Bronchial epithelial cell (primary cell): Measurements from ENCODE around the gene TTI1. TPM values are rescaled to one million over a fixed set of nuclear protein-coding genes. Genes with fewer than 3 reads are reported as not detected.

Experiments
- DNase-seq: peaks from one replicate; pipeline ENCODE4 v3.0.0-alpha.2; 2010; ENCODE audit warnings: low read depth
- FAIRE-seq: peaks from 2 replicates; lab custom pipeline; 2011; peaks lifted over from hg19 to GRCh38; lab: Jason Lieb, UNC
- H3K27me3 ChIP-seq: 2 replicates; pipeline ENCODE4 v1.5.1; 2011; ENCODE audit warnings: low read length; ENCODE audit not compliant: control insufficient read depth, insufficient read depth
- H3K36me3 ChIP-seq: 2 replicates; pipeline ENCODE4 v1.5.1; 2011; ENCODE audit warnings: low read length; ENCODE audit not compliant: control insufficient read depth, insufficient read depth
- H3K4me3 ChIP-seq: 2 replicates; pipeline ENCODE4 v1.5.1; 2011; ENCODE audit warnings: mild to moderate bottlenecking, low read depth, low read length, control low read depth
- total RNA-seq: library from RNA; depleted of rRNA; stranded (reverse); fragments of >200 nt; gene quantifications from 2 replicates; pipeline ENCODE4 v1.2.1, GENCODE V29; 2014
- TF ChIP-seq, protein P1 (sequence below): IDR thresholded peaks from 2 replicates; pipeline ENCODE4 v1.5.1; 2011; ENCODE audit warnings: mild to moderate bottlenecking, moderate library complexity, low read length, control low read depth, inconsistent platforms; ENCODE audit not compliant: insufficient read depth, severe bottlenecking

The TTI1 gene
- total RNA-seq, 1 donor from 2014 or later = 14.7 TPM

DNA sequence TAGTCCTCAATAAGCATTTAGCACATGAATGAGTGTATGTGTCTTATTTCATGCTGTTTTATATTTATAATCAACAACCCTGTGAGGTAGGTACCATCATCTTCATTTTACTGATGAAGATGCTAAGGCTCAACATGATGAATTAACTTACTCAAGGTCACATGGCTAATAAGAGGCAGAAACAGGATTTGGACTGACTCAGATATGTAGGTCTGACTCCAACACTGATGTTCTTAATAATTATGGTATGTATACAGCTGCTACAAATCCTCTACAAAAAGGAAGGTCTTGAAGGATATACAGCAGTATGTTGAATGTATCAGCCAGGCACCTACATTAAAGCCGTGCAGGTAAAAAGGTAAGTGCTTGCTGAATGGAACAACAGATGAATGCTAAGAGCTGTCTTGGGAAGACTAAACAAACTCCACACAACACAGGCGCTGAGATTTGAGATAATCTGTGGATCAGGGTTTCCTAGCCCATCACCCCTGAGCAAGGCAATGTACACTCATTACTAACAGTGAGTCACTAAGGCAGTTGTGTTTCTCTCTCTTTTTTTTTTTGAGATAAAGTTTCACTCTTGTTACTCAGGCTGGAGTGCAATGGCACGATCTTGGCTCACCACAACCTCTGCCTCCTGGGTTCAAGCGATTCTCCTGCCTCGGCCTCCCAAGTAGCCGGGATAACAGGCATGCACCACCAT lies 31.9 kb downstream of the TTI1 start:
- TF ChIP-seq, protein P1, sequence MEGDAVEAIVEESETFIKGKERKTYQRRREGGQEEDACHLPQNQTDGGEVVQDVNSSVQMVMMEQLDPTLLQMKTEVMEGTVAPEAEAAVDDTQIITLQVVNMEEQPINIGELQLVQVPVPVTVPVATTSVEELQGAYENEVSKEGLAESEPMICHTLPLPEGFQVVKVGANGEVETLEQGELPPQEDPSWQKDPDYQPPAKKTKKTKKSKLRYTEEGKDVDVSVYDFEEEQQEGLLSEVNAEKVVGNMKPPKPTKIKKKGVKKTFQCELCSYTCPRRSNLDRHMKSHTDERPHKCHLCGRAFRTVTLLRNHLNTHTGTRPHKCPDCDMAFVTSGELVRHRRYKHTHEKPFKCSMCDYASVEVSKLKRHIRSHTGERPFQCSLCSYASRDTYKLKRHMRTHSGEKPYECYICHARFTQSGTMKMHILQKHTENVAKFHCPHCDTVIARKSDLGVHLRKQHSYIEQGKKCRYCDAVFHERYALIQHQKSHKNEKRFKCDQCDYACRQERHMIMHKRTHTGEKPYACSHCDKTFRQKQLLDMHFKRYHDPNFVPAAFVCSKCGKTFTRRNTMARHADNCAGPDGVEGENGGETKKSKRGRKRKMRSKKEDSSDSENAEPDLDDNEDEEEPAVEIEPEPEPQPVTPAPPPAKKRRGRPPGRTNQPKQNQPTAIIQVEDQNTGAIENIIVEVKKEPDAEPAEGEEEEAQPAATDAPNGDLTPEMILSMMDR = no peak
- Histone ChIP-seq H3K36me3 (peaks cover 13% of the 10 kb centered on the region), H3K4me3 (no peak overlapping the region), H3K27me3 (no peaks in the 10 kb centered on the region)
- FAIRE-seq = no peak
- DNase-seq = peak; percentile 91

DNA sequence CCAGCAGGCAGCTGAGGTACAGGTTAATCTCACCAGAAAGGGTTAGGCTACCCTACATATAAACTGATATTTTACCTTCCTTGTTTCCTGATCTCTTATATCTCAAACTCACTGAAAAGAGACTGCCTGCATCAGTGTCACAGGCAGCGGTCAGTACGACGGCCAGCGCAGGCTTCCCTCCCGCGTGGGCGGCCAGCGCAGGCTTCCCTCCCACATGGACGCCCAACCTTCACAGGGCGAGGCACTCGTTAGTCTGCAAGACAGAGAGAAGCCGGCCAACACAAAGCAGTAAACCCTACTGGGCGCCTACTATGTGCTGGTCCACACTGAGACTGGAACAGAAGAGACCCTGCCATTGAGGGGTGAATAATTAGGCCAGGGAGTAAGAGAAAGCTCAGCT lies 33.0 kb downstream of the TTI1 start:
- TF ChIP-seq, protein P1 = no peak
- FAIRE-seq = no peak
- no peak overlapping the region for H3K4me3 ChIP-seq

DNA sequence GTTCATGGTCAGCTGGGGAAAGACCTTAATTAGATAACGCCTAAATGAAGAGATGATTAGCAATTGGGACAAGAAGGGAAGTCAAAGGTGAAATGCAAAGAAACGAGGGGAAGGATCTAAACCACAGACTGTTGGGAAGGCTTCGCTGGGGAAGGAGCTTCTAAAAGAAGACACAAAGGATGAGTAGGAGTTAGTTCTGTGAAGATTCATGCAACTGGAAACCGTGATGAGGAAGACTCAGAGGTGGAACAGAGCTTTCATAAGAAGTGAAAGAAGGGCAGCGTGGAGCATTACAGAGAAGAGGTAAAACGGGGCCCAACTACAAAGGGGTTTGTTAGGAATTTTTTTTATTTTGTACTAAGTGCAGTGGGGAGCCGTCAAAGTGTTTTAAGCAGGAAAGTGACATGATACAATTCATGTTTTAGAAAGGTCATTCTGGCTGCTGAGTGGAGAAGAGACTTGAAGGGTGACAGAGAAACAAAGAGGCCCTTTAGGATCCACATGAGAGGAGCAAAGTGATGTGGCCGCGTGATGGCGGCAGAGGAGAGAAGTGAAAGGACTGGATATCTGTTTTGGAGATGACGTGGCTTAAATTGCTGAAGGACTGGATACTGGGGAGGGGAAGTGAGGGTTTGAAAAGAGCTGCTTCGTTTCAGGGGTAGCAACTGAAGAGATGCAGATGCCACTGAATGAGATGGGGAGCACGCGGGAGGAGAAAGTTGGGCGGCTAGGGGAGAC lies 33.6 kb downstream of the TTI1 start:
- DNase-seq = no peak
- Histone ChIP-seq H3K4me3 (no peak overlapping the region), H3K36me3 (peaks cover 21% of the 10 kb centered on the region), H3K27me3 (no peaks in the 10 kb centered on the region)
- no peak for FAIRE-seq
- TF ChIP-seq, protein P1 = no peak

More for the DNA sequence above, 33.0 kb downstream of the TTI1 start:
- peaks cover 21% of the 10 kb centered on the region for H3K36me3 ChIP-seq
- no peaks in the 10 kb centered on the region for H3K27me3 ChIP-seq
- DNase-seq = no peak

DNA sequence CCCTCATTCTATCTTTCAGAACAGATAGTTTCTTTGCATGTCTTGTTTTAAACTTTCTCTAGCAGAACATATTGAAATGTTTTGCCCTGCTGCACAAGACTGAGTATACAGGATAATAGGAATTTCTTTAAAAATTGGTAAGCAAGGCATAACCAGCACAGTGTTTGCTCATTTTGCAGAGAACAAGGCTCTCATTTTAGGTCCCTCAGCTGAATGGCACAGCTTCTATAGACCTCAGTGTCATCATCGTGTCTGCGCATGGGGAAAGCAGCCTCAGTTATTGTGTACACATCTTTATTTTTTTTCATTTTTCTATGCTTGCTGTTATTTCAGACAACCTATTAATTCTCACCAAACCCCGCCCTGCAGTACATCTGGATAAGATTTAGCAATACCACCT lies 35.7 kb downstream of the TTI1 start:
- peaks cover 25% of the 10 kb centered on the region for H3K36me3 ChIP-seq
- no peaks in the 10 kb centered on the region for H3K27me3 ChIP-seq
- no peak for DNase-seq
- FAIRE-seq = no peak
- TF ChIP-seq, protein P1 = no peak
- H3K4me3 ChIP-seq = no peak overlapping the region

DNA sequence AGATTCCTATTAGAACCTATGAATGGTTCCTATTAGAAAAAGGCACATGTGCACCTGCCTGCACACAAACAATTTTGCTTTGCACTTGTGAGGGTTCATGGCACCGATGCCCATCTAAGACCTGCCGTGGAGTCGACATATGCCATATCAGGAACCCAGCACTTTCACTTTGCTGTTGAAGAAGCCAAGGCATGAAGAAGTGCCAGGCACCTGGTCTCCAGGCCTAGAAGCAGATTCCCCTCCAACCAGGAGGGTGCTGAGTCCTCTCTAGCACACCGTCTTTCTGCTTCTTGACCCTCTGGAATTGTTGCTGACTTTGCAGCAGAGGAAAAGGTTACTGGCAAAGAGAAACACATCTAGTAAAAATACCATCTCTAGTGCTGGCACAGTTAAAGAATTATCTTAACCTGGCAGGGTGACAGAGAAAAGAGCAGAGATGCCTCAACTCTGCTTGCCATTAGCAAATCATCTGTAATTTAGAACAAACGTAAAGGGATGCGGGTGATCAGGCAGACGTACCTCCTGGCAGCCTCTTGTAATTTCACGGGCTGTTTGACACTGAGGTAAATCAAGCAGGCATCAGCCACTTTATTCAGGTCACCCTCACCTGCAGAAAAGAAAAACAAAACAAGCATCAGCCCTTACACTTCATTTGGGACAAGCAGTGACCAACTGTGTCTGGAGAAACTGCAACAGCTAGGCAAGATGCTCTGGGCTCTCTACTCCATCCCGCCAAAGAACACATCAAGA lies 37.2 kb downstream of the TTI1 start:
- Histone ChIP-seq H3K36me3 (peaks cover 25% of the 10 kb centered on the region), H3K27me3 (no peaks in the 10 kb centered on the region), H3K4me3 (no peak overlapping the region)
- TF ChIP-seq, protein P1 = no peak
- DNase-seq = no peak
- FAIRE-seq = no peak
